AG10803 (cell line): Measurements from ENCODE around the gene SNAI3.

Experiments
- DNase-seq: peaks from one replicate; pipeline ENCODE4 v3.0.0; 2010; ENCODE audit warnings: low read depth
- H3K4me3 ChIP-seq: 2 replicates; pipeline ENCODE4 v1.5.1; 2011; ENCODE audit warnings: mild to moderate bottlenecking, low read length, control low read depth
- CTCF ChIP-seq: conservative IDR thresholded peaks from 2 replicates; pipeline ENCODE4 v1.5.1; 2011; ENCODE audit warnings: mild to moderate bottlenecking, low read length, control low read depth, inconsistent platforms

SNAI3 gene

GRCh38 chr16:88656291-88656980 lies 29.9 kb downstream of the SNAI3 start:
- TF ChIP-seq CTCF, result no peak
- no peak overlapping the region for H3K4me3 ChIP-seq
- DNase-seq, result no peak

GRCh38 chr16:88655733-88656281 lies 30.5 kb downstream of the SNAI3 start:
- no peak for TF ChIP-seq CTCF
- H3K4me3 ChIP-seq, result no peak overlapping the region
- DNase-seq, result no peak

GRCh38 chr16:88655053-88655732 lies 31.1 kb downstream of the SNAI3 start:
- DNase-seq, result no peak
- no peak for TF ChIP-seq CTCF
- no peak overlapping the region for H3K4me3 ChIP-seq

- H3K4me3 ChIP-seq, result no peak overlapping the region
- no peak for TF ChIP-seq CTCF
- DNase-seq, result no peak
Measured at GRCh38 chr16:88654363-88655052, 31.8 kb downstream of the SNAI3 start.

- TF ChIP-seq CTCF, result no peak
- DNase-seq, result no peak
- H3K4me3 ChIP-seq, result no peak overlapping the region
Measured at GRCh38 chr16:88653596-88654362, 32.5 kb downstream of the SNAI3 start.

- TF ChIP-seq CTCF, result no peak
- no peak for DNase-seq
- no peak overlapping the region for H3K4me3 ChIP-seq
Measured at GRCh38 chr16:88653101-88653500, 33.2 kb downstream of the SNAI3 start.
